ENCODE results near the gene AP1AR.
"Not testable (repeated sequence)": the region's sequence is repeated elsewhere in the genome, so short reads cannot be mapped to it uniquely, and the experiment has no call there.

The AP1AR gene

GRCh38 chr4:112280386-112281056 lies 48.9 kb downstream of the AP1AR start:
- no peak for DNase-seq

GRCh38 chr4:112281895-112282398 lies 50.4 kb downstream of the AP1AR start:
- not testable (repeated sequence) for DNase-seq

- no peak for DNase-seq
Observed at GRCh38 chr4:112282860-112283667, 51.5 kb downstream of the AP1AR start.

GRCh38 chr4:112284166-112284565 lies 52.6 kb downstream of the AP1AR start:
- DNase-seq: no peak

GRCh38 chr4:112284662-112285411 lies 53.2 kb downstream of the AP1AR start:
- no peak for DNase-seq

GRCh38 chr4:112287258-112287989 lies 55.8 kb downstream of the AP1AR start:
- DNase-seq: no peak

- DNase-seq: no peak
Observed at GRCh38 chr4:112288455-112288854, 56.9 kb downstream of the AP1AR start.

- no peak for DNase-seq
Observed at GRCh38 chr4:112289407-112290253, 58.0 kb downstream of the AP1AR start.

- DNase-seq: no peak
Observed at GRCh38 chr4:112290341-112290740, 58.8 kb downstream of the AP1AR start.

GRCh38 chr4:112296949-112297880 lies 65.6 kb downstream of the AP1AR start, which contains the start of gene ALPK1:
ALPK1 (plus strand) TSS chr4:112297369.
- DNase-seq: no peak

- no peak for DNase-seq
Observed at GRCh38 chr4:112299721-112300120, 68.1 kb downstream of the AP1AR start.

GRCh38 chr4:112302320-112303274 lies 71.0 kb downstream of the AP1AR start:
- no peak for DNase-seq

GRCh38 chr4:112305477-112305876 lies 73.9 kb downstream of the AP1AR start:
- DNase-seq: not testable (repeated sequence)

- not testable (repeated sequence) for DNase-seq
Observed at GRCh38 chr4:112309263-112309791, 77.7 kb downstream of the AP1AR start.

- DNase-seq: no peak
Observed at GRCh38 chr4:112311516-112311915, 79.9 kb downstream of the AP1AR start.

GRCh38 chr4:112312610-112313239 lies 81.1 kb downstream of the AP1AR start:
- no peak for DNase-seq

- no peak for DNase-seq
Observed at GRCh38 chr4:112315446-112315845, 83.9 kb downstream of the AP1AR start.

- no peak for DNase-seq
Observed at GRCh38 chr4:112316360-112316759, 84.8 kb downstream of the AP1AR start.

Data from NCI-H1694 treated with DMSO at 0.1 percent for 48 hours (cell line).